ENCODE data around the gene ZNF592.
A peak's percentile ranks its signal among the peaks of the same experiment; 100 is the strongest.

ZNF592 gene

GRCh38 chr15:84782346-84782745 lies 34.0 kb downstream of the ZNF592 start:
- DNase-seq, result no peak

- DNase-seq, result no peak
These were observed 35.3 kb downstream of the ZNF592 start for GRCh38 chr15:84783493-84784251.

GRCh38 chr15:84784262-84784661 lies 35.9 kb downstream of the ZNF592 start:
- no peak for DNase-seq

- no peak for DNase-seq
These were observed 36.7 kb downstream of the ZNF592 start for GRCh38 chr15:84785053-84785452.

DNA sequence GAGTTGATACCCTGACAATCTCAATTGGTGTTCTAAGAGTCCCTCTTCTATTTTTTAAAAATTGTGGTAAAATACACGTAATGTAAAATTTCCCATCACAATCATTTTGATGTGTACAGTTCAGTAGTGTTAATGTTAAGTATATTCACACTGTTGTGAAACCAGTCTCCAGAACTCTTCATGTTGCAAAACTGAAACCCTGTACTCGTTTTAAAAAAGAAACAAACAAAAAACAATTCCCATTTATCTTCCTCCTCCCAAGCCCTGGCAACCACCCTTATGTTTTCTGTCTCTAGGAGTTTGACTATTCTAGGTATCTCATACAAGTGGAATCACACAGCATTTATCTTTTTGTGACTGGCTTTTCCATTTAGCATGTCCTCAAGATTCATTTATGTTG lies 40.1 kb downstream of the ZNF592 start:
- no peak for DNase-seq

- no peak for DNase-seq
These were observed 41.4 kb downstream of the ZNF592 start for GRCh38 chr15:84789762-84790161.

- DNase-seq, result no peak
These were observed 42.3 kb downstream of the ZNF592 start for GRCh38 chr15:84790676-84791075.

GRCh38 chr15:84791763-84792162 lies 43.4 kb downstream of the ZNF592 start:
- DNase-seq, result no peak

DNA sequence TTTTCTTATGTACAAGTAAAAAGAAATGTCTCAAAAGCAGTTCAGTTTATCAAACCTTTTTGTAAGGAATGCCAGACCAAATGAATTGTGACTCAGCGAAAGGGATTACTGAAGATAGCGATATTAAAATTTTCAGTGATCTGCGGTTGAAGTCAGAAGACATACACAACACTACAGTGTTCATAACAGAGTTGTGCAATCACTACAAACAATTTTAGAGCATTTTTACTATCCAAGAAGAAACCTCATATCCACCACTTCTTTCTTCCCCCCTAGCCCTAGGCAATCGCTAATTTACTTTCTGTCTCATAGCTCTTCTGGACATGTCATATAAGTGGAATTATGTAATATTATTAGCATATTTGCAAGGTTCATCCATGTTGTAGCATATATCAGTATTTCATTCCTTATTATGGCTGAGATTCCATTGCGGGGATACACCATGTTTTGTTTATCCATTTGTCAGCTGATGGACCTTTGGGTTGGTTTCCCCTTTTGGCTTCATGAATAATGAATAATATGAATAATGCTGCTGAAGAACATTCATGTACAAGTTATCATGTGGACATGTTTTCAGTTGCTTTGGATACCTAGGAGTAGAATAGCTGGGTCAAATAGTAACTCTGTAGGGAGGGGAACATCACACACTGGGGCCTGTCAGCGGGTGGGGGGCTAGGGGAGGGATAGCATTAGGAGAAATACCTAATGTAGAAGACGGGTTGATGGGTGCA lies 45.2 kb downstream of the ZNF592 start:
- no peak for DNase-seq

DNA sequence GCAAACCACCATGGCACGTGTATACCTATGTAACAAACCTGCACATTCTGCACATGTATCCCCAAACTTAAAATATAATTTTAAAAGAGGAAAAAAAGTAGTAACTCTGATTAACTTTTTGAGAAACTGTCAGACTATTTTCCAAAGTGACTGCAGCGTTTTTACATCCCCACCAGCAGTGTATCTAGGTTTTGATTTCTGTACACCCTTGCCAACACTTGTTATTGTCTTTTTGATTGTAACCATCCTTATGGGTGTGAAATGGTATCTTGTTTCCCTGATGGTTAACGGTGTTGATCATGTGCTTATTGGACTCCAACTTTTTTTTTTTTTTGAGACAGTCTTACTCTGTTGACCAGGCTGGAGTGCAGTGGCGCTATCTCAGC lies 45.8 kb downstream of the ZNF592 start:
- no peak for DNase-seq

DNA sequence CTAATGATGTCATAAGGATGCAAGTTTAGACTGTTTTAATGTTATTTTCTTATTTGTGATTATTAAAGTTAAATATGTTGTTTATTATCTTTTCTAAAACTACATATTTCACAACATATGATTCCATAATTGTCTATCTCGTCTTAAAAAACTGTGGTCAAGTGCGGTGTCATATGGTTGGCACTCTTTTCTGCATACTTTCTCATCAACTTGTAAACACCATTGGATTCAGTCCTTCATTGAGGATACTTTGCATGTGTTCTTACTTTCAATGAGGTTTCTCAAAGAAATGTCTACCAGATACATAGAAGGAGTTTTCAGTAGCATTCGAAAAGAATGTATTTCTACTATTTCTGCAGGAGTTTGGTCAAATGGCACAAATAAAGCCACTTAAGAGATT lies 46.8 kb downstream of the ZNF592 start:
- no peak for DNase-seq

- no peak for DNase-seq
These were observed 48.8 kb downstream of the ZNF592 start for GRCh38 chr15:84797212-84797611.

DNA sequence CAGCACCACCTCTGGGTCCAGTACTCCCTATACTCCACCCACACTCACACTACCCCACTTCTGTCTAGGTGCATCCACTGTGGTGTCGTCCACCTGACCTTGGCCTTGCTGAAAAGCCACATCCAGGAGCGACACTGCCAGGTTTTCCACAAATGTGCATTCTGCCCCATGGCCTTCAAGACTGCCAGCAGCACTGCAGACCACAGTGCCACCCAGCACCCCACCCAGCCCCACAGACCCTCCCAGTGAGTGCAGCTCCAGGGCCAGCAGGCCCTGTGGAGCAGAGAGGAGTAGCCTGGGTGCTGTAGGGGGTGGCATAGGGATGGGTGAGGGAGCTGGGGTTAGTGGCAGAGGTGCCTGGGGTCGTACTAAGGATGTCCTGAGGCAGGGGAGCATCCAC lies 49.4 kb downstream of the ZNF592 start:
- DNase-seq, result no peak

DNA sequence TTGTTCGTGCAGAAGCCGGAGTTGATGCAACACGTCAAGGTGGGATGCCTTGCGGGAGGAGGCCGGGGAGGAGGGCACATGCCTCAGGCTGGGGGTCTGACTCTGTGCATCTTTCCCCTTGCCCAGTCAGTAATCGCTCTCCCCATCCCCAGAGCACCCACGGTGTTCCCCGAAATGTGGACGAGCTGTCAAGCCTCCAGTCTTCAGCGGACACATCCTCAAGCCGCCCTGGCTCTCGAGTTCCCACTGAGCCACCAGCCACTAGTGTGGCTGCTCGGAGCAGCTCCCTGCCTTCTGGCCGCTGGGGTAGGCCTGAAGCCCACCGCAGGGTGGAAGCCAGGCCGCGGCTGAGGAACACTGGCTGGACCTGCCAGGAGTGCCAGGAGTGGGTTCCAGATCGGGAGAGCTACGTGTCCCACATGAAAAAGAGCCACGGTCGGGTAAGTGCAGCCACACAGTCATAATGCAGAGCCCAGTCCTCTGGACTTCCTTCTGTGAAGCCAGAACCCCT lies 50.1 kb downstream of the ZNF592 start:
- DNase-seq, result no peak

DNA sequence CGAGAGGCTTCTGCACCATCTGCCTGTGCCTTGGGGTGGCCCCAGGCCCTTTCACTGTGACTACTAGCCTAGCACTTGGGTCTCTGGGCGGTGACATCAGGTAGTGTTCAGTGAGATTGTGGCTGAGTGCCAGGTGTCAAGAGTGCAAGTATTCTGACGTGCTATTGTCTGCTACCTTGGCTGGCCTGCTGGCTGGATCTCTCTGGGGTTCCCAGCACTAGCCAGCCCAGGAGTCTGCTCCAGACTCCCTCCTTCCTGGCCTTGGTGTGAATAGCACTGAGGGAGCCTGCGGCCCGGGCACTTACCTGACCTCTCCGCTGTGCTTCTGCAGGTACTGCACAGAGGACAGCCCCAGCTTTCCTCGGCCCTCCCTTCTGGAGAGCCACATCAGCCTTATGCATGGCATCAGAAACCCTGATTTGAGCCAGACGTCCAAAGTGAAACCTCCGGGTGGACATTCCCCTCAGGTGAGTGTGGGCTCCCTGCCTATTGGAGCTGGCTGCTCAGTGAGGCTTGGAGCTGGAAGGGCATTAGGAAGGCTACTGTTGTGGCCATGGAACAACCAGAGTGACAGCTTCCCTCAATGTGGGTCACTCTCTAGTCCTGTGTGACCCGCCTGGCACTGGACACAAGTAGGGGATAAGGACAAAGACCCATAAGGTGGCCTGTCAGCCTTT lies 51.3 kb downstream of the ZNF592 start:
- DNase-seq, result peak; percentile 15

- no peak for DNase-seq
These were observed 52.0 kb downstream of the ZNF592 start for GRCh38 chr15:84800365-84800806.

- no peak for DNase-seq
These were observed 55.9 kb downstream of the ZNF592 start for GRCh38 chr15:84804005-84804900.

GRCh38 chr15:84805221-84805620 lies 56.8 kb downstream of the ZNF592 start:
- no peak for DNase-seq

DNA sequence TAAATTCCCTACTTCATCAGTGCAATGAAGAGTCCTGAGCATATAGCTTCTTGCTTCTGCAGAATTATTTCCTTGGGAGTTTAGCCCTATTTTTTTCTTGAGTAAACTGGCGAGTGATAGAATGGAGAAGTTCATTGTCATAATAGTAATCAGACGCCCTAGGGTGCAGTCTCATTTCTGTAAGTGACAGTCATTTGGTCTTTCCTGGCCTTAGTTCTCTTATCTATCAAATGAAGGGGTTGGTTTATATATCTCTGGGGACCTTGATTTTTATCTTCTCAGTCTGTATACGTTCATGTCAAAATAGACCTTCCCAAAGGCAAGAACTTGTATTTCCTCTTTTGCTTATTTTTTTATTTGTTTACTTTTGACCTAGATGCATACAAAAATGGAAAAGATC lies 58.8 kb downstream of the ZNF592 start:
- no peak for DNase-seq

DNA sequence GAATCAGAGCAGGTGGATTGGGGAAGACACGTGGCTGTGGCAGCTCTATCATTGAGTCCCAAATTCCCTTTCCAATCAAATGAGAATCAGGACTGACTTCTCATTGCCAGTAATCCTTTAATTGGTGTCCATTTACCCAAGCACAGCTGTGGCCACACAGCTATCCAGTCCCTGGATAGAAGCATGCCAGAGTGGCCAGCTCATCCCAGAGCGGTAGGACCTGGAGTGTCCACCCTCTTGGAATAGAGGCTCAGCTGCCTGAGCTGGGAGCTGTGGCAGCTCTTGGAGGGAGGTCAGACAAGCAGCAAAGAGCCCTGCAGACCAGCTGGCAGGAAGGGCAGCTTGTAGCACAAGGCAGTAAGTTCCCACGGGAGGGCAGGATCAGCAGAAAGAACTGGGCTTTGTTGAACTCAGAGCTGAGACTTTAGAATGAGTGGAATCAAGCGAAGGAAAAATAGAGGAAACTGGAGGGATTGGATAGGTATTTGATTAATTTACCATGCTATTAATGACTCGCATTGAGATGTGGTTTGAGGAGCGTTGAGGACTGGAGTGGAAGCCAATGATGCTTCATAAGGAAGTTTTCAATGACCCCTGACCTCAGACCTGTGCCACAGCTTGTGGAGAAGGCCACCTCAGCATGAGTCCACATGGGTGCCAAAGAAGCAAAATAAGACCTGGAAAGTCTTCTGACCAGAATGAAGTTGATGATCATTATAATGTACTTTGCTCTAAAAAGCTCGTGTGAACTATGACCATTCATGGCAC lies 61.9 kb downstream of the ZNF592 start:
- DNase-seq, result no peak

DNA sequence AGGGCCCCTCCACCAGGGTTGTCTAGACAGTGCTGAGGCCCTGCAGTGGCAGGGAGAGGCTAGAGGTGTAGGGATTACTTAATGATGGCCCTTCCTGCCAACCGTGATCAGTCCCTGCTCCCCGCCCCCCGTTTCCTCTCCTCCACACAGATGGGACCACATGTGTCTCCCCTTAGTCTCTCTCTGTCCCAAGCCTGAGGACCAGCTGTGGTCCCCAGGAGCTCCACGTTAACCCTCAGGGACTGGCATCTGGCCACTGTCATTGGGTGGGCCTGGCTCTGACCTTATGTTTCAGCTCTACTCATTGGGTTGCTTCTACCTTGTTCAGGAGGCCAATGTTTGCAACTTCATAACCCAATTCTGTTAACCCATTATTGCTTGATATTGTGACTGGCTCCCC lies 62.8 kb downstream of the ZNF592 start:
- no peak for DNase-seq

- DNase-seq, result no peak
These were observed 63.4 kb downstream of the ZNF592 start for GRCh38 chr15:84811828-84812227.

Data from NCI-H2029 (cell line).